Measurements from ENCODE around the gene SLC17A2.
"Not testable (repeated sequence)": the region's sequence is repeated elsewhere in the genome, so short reads cannot be mapped to it uniquely, and the experiment has no call there.

SLC17A2 gene

DNA sequence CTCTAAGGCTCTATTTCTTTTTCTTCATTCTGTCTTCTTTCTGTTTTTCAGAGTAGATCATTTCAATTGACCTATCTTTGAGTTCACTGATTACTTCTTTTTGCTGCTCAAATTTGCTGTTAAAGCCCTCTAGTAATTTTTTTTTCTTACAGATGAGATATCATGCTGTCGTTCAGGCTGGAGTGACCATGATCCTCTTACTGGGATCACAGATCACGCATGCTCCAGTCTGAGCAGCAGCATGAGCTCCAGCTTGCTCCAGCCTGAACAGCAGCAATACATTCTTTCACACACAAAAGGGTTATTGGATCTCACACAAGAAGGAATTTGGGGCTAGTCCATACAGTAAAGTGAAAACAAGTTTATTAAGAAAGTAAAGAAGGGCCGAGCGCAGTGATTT lies 19.8 kb upstream of the SLC17A2 start:
- DNase-seq, result no peak

DNA sequence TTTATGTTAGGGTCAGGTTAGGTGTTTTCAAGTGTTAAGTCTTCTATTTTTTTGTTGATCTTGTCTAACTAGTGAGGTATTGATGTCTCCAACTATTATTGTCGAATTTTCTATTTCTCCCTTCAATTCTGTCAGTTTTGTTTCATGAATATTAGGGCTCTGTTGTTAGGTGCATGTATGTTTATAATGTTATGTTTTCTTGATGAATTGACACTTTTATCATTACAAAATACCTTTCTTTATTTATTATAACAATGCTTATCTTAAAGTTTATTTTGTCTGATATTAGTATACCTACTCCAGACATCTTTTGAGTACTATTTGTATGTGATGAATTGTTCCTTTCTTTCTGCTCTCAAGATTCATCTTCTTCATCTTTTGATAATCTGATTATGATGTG lies 19.2 kb upstream of the SLC17A2 start:
- no peak for DNase-seq

GRCh38 chr6:25947492-25947891 lies 17.0 kb upstream of the SLC17A2 start:
- not testable (repeated sequence) for DNase-seq

DNA sequence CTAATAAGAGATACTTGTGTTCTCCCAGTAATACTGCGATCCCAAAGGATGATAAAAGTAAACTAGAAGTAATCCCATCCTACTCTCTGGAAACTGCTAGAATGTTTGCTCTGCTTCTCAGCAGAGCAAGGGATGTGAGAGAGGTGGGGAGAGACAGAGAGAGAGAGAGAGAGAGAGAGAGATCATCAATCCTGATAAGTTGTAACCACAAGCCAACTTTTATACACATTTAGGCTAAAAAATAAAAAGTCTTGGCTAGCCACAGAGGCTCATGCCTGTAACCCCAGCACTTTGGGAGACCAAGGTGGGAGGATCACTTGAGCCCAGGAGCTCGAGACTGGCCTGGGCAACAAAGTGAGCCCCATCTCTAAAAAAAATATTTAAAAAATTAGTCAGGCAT lies 16.1 kb upstream of the SLC17A2 start:
- no peak for DNase-seq

DNA sequence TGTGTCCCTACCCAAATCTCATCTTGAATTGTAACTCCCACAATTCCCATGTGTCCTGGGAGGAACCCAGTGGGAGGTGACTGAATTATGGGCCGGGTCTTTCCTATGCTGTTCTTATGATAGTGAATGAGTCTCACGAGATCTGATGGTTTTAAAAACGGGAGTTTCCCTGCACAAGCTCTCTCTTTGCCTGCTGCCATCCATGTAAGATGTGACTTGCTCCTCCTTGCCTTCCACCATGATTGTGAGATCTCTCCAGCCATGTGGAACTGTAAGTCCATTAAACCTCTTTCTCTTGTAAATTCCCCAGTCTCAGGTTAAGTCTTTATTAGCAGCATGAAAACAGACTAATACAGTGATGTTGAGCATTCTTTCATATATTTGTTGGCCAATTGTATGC lies 15.2 kb upstream of the SLC17A2 start:
- not testable (repeated sequence) for DNase-seq

- DNase-seq, result no peak
Observed at GRCh38 chr6:25944688-25945574, 14.4 kb upstream of the SLC17A2 start.

DNA sequence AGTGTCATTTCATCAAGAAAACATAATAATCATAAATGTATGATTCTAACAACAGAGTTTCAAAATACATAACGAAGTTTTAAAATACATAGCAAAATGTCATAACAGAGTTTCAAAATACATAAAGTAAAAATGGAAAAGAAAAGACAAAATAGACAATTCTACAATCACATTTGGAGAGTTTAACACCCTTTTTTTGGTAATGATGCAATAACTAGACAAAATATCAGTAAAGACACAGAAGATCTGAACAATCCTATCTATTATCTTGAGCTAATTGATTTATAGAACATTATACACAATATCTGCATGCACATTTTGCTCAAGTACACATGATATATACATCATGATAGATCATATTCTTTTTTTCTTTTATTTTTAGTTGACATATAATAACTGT lies 13.4 kb upstream of the SLC17A2 start:
- no peak for DNase-seq

GRCh38 chr6:25942561-25943147 lies 12.2 kb upstream of the SLC17A2 start:
- DNase-seq, result peak; percentile 70 to 76

DNA sequence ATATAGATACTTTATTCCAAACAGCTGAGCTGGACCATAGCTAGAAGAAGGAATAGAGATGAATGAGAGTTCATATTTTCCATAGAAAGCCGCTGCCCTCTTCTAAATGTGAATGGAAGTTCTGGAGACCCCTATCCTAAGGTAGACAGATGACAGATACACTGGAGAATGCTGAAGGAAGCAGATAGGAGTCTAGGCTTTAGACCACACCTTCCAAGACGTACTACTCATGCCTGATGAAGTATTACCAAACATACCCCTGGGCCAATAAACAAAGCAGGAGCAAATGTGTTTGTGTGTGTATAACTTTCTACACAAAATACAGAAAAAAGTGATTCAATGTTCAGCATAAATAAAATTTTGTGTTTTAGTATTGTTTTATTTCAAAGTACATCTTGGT lies 9.1 kb upstream of the SLC17A2 start:
- no peak for DNase-seq

- DNase-seq, result no peak
Observed at GRCh38 chr6:25935953-25936352, 5.5 kb upstream of the SLC17A2 start.

DNA sequence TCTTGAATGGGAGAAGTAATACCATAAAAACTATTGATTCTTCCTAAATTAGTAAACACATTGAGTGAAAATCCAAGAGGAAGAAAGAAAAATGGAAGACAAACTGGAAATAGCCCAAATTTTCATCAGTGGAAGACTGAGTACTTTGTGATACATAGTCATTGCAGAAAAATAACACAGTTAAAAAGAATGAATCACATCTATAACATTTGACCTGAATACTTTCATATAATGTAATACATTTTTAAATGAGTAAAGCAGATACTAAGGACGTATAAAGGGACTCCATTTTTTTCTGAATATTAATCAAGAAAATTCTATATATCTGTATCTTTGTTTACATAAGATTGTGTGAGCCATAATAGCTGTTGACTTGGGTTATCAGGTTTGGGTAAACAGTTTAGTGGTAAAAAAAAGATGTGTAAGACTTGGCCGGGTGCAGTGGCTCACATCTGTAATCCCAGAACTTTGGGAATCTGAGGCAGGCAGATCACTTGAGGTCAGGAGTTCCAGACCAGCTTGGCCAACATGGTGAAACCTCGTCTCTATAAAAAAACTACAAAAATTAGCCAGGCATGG lies 4.3 kb upstream of the SLC17A2 start:
- no peak for DNase-seq

GRCh38 chr6:25934156-25934555 lies 3.7 kb upstream of the SLC17A2 start:
- DNase-seq, result no peak

GRCh38 chr6:25931411-25931709 lies 869 bp upstream of the SLC17A2 start:
- no peak for DNase-seq

GRCh38 chr6:25929785-25930184 lies 706 bp downstream of the SLC17A2 start:
- not testable (repeated sequence) for DNase-seq

GRCh38 chr6:25928562-25929324 lies 1.7 kb downstream of the SLC17A2 start:
- DNase-seq, result no peak

DNA sequence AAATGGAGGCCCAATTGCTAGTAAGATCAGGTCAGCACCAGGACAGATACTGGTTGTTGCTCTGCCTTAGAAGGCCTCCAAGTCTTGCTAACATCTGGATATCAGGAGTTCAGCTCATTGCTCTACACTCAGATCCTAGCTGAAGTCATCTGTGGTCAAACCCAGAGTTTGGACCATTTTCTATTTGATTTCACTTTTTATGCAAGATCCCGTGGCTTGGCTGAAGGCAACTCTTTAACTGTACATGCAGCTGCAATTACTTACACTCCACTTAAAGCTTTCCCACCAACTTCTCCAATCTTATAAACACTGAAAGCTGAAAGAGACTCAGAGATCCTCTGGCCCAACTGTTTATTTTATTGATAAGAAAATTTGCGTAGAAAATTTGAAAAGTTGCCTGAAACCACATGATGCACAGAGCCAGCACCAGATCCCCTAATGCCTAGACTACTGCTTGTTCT lies 2.7 kb downstream of the SLC17A2 start:
- DNase-seq, result peak; percentile 44 to 57

DNA sequence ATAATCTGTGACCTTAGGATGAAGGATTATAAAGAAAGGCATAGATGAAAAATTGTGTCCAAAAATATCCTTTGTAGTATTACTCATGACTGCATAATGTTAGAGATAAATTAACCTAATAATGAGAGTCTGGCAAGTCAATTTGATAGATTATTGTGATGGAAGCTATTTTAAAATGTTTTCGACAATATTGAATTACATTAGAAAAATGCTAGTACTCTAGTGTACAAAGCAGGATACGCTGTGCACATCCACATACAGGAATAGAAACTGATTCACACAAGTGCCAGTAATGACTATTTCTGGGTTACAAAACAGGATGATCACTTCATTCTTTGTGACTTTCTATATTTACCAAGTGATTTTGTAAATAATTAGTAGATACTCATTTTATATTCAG lies 3.3 kb downstream of the SLC17A2 start:
- DNase-seq, result no peak

DNA sequence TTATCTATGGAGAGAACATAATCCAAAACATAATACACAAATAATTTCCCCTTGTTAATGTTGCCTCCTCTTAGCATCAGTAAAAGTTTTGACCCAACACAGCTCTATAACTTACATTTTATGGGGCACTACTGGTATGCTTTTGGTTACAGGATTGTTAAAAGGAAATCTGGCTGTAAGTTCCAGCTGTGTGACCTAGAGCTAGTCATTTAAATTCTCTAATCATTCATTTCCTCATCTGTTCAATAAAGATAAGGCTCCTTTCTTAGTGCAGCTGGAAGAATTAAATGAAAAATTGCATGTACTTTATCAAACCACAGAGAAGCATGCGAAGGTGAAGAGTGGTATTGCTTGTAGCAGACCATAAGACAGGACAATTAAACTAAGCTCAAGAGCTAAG lies 4.6 kb downstream of the SLC17A2 start:
- DNase-seq, result no peak

DNA sequence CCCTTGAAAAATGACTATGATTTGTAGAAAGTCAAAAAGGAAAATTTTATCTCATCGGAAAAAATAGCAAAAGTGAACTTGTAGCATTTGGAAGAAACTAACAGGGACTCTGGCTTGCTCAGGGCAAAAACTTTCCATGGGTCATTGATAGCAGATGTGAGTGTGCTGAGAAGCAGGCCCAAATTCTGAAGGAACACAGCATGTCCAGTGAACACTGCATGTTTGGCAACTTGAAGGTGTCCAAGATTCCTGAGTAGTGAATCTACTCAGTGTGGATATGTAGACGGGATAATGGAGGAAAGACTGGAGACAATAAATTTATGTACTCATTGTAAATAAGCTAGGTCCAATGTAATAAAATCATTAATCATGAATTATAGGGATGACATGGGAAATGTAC lies 8.2 kb downstream of the SLC17A2 start:
- DNase-seq, result no peak

DNA sequence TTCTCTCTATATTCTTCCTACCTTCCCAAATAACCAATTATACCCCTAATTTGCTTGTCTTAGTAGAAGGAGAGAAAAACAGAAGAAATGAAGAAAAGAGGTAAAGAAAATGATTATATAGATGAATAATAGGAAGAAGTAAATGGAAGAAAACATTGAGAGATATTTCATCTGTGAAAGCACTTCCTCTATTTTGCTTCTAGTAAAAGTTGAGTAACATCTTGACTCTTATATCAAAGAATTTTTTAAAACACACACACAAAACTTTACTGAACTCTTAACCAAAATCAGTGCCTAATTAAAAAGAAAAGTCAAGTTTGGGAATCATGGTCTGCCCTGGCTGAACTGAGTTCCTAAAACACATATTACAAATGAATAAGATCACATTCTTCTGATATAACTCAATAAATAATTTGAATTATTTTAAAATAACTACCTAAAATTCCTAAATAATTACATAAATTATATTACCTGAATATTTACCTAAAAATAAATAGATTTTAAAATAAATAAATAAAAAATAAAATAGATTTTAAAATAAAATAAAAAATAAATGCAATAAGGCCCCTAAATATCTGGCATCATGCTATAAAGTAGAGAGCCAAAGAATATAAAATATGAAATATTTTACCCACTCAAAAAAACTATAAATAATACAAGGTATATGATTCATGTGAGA lies 8.8 kb downstream of the SLC17A2 start:
- DNase-seq, result peak; percentile 68 to 75

- no peak for DNase-seq
Observed at GRCh38 chr6:25919657-25920056, 10.8 kb downstream of the SLC17A2 start.

DNA sequence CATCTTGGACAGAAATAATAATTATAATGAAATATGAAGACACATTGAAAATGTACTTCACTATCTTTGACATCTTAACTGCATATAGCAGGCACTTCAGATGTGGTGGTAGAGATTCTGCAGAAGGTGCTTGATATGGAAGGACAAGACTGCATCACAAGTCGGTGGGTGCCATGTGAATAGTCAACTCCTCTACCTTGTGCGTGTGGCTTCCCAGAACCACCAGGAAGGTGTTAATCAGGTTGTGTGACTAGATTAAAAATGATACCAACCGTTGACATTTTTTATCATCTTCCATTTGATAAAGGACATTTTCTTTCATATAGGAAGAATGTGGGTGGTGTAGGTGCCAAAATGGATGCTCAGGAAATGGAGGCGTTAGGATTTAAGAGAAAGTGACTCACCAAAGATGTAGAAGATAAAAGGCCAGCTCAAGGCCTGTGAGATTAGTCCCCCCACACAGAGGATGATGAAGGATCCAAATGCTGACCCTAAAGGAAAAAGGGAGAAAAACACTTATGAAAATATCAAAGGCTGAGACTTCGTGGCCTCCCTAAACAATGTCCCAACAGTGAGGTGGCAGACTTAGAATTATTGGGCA lies 12.3 kb downstream of the SLC17A2 start:
- no peak for DNase-seq
